LNCAP (cell line): ENCODE results near the gene SLC9A9.

ENCODE experiments used
- TF ChIP-seq, protein P1 (sequence below): fragments of 450-650 bp; IDR thresholded peaks from 2 replicates; pipeline ENCODE4 v1.5.1; 2017; ENCODE audit warnings: mild to moderate bottlenecking

Gene SLC9A9

DNA sequence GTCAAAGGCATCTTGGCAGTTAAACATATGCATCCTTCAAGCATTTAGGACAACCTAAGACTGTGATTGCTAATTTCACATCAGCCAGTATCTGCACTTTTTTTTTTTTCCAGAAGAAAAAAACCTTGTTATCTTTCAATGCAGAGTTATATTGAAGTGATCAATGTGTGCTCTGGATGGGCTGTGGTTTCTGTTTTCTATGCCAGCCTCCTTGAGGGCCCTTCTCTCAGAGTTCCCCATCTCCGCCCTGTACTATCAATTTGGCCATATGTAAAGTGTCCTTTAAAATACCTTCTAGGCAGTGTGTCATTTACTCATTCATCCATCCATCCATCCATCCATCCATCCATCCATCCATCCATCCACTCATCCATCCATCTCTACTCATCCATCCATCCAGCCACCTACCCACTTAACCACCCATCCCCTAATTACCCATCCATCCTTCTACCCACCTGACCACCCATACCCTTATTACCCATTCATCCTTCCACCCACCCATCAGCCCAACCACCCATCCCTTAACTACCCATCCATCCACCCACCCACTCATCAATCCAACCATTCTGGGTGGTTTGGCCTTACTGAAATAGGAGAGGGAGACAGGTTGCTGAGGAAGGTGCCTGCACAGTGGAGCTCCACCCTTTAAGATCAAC lies 406.6 kb downstream of the SLC9A9 start:
- TF ChIP-seq, protein P1, sequence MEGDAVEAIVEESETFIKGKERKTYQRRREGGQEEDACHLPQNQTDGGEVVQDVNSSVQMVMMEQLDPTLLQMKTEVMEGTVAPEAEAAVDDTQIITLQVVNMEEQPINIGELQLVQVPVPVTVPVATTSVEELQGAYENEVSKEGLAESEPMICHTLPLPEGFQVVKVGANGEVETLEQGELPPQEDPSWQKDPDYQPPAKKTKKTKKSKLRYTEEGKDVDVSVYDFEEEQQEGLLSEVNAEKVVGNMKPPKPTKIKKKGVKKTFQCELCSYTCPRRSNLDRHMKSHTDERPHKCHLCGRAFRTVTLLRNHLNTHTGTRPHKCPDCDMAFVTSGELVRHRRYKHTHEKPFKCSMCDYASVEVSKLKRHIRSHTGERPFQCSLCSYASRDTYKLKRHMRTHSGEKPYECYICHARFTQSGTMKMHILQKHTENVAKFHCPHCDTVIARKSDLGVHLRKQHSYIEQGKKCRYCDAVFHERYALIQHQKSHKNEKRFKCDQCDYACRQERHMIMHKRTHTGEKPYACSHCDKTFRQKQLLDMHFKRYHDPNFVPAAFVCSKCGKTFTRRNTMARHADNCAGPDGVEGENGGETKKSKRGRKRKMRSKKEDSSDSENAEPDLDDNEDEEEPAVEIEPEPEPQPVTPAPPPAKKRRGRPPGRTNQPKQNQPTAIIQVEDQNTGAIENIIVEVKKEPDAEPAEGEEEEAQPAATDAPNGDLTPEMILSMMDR, result no peak

GRCh38 chr3:143439817-143440216 lies 408.5 kb downstream of the SLC9A9 start:
- TF ChIP-seq, protein P1, result no peak

DNA sequence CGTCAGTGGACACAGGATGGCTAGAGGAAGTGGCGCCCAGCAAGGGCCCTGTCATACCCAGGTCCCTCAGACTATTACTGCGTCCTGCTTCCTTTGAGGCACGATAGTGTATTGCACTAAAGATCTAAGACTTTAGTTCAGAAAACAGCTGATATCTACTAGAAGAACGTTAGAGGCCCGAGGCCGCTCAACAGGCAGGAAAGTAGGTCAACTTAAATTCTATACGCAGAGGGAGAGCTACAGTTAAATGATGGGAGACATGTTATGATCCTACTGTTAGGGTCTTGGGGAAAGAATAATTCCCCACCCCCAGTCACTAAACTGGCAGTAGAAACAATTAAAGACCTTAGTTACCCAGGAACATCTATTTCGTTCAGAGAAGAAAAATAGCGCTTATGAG lies 410.9 kb downstream of the SLC9A9 start:
- TF ChIP-seq, protein P1, result no peak

GRCh38 chr3:143436231-143436930 lies 411.9 kb downstream of the SLC9A9 start:
- TF ChIP-seq, protein P1, result no peak

DNA sequence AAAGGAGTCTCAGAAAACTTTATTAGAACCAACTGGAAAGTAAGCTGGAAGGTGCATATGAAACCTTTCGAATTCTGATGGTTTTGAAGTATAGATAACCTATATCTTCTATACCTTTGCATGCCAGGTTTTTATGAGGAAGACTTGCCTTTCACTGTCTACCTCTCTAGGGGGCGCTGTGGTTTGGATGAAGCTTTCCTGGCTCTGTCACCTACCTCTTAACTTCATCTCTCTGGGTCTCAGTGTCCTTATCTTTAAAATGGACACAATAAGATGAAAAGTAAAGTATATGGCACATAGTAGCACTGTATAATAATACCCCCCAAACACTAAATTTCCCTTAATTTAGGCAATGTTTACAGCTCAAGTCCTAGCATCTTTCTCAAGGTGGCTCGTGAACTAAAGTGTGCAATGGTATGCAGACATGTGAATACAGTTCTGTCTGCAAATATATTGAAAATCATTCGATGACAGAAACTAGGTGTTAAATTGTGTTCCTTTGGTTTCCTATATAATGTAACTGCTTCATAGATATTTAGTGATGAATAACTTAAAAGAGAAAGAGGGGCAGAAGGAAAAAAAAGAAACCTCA lies 414.4 kb downstream of the SLC9A9 start:
- TF ChIP-seq, protein P1, result peak; percentile 52; the same call in 1 of the 2 replicates

DNA sequence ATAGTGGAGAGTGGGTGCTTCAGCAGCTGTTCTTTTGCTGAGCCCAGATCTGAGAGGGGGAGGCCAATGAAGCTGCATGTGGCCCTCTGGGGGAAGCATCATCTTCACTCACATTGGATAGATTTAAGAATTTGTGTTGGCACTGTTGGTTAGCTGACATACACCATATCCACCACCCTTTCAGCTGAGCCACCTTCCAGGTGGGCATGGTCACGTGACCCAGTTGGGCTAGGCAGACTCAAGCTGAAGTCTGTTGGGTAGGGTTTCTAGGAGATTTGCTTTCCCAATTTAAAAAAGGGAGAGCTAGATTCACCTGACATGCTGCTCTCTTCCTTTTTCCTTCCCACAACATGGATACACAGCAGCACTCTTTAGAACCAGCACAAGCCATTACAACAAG lies 417.7 kb downstream of the SLC9A9 start:
- TF ChIP-seq, protein P1, result no peak

- TF ChIP-seq, protein P1, result no peak
Observed at GRCh38 chr3:143429628-143430514, 418.4 kb downstream of the SLC9A9 start.
